C4-2B (cell line): ENCODE results near the gene NRIP1.

Experiments used
- H3K27ac ChIP-seq: fragments of 450-650 bp; 2 replicates; pipeline ENCODE4 v1.5.1; 2017
- ZFX ChIP-seq: fragments of 450-650 bp; IDR thresholded peaks from 2 replicates; pipeline ENCODE4 v1.6.1; 2017
- TF ChIP-seq, protein P1 (sequence below): fragments of 450-650 bp; conservative IDR thresholded peaks from 2 replicates; pipeline ENCODE4 v1.5.1; 2017; ENCODE audit warnings: mild to moderate bottlenecking

The NRIP1 gene

DNA sequence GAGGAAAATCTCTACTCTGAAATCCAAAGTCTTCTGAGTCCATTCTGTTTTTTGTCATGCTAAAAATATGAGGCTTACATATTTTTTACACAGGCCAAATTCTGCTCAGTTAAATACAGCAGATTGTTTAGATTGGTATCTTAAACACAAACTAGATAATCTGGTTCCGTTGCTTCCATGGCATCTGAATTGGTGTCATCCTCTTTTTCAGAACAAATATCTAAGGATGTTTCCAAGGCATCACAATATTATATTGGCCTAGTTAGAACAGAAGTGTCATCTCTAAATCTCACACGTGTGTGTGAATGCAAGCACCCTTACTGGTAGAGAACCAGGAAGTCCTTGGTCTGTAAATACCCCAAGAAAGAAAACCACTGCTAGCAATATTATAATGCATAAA, 151.2 kb downstream of the NRIP1 start:
- TF ChIP-seq, protein P1, sequence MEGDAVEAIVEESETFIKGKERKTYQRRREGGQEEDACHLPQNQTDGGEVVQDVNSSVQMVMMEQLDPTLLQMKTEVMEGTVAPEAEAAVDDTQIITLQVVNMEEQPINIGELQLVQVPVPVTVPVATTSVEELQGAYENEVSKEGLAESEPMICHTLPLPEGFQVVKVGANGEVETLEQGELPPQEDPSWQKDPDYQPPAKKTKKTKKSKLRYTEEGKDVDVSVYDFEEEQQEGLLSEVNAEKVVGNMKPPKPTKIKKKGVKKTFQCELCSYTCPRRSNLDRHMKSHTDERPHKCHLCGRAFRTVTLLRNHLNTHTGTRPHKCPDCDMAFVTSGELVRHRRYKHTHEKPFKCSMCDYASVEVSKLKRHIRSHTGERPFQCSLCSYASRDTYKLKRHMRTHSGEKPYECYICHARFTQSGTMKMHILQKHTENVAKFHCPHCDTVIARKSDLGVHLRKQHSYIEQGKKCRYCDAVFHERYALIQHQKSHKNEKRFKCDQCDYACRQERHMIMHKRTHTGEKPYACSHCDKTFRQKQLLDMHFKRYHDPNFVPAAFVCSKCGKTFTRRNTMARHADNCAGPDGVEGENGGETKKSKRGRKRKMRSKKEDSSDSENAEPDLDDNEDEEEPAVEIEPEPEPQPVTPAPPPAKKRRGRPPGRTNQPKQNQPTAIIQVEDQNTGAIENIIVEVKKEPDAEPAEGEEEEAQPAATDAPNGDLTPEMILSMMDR: no peak
- TF ChIP-seq ZFX: no peak
- no peak overlapping the region for H3K27ac ChIP-seq

DNA sequence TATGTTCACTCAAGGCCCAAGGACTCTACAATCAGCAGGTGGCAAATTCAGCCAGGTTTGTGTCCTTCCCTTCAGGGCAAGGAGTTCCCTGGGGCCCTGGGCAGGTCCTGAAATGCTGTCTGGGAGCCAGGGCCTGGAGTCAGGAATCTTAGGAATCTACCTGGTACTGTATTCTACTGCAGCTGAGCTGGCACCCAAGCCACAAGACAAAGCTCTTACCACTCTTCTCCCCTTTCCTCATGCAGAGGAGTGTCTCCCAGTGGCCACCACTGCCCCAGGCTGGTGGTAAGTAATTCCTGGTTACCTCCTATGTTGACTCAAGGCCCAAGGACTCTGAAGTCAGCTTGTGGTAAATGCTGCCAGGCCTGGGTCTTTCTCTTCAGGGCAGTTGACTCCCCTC, 153.4 kb downstream of the NRIP1 start:
- H3K27ac ChIP-seq: no peak overlapping the region
- TF ChIP-seq, protein P1: no peak
- TF ChIP-seq ZFX: no peak
